Measurements from ENCODE around the gene PERP.

PERP gene

DNA sequence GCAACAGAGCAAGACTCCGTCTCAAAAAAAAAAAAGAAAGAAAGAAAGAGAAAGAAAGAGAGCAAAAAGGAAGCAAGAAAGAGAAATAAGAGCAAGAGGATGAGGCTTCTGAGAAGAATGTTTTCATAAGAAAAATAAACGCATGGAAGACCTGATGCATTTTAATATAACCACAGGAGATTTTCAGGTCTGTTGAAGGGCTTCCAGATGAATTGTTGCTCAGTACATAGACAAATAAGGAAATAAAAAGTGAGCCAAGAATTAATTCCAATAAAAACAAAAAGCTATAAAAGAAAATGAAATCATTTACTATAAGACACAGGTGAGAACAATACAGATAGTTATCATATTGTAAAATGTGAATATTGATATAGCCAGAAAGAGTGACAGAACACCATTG is 43.5 kb downstream of the PERP start (continued):
- TF ChIP-seq, protein P1, sequence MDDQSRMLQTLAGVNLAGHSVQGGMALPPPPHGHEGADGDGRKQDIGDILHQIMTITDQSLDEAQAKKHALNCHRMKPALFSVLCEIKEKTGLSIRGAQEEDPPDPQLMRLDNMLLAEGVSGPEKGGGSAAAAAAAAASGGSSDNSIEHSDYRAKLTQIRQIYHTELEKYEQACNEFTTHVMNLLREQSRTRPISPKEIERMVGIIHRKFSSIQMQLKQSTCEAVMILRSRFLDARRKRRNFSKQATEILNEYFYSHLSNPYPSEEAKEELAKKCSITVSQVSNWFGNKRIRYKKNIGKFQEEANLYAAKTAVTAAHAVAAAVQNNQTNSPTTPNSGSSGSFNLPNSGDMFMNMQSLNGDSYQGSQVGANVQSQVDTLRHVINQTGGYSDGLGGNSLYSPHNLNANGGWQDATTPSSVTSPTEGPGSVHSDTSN (CRISPR knock-in tag; IDR thresholded peaks at IDR 0.05), result no peak
- TF ChIP-seq ZNF214 (tag by site-specific recombination; IDR thresholded peaks at IDR 0.05; ENCODE audit: borderline replicate concordance) (no peak), ZNF341 (tag by site-specific recombination; IDR thresholded peaks at IDR 0.05; ENCODE audit: low read depth) (no peak), ZNF16 (tag by site-specific recombination; IDR thresholded peaks at IDR 0.05; ENCODE audit: low read depth) (no peak), ZNF10 (tag by site-specific recombination; IDR thresholded peaks at IDR 0.05) (no peak)
- TF ChIP-seq, protein P2, sequence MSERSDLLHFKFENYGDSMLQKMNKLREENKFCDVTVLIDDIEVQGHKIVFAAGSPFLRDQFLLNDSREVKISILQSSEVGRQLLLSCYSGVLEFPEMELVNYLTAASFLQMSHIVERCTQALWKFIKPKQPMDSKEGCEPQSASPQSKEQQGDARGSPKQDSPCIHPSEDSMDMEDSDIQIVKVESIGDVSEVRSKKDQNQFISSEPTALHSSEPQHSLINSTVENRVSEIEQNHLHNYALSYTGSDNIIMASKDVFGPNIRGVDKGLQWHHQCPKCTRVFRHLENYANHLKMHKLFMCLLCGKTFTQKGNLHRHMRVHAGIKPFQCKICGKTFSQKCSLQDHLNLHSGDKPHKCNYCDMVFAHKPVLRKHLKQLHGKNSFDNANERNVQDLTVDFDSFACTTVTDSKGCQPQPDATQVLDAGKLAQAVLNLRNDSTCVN (tag by site-specific recombination; optimal IDR thresholded peaks at IDR 0.05), result no peak

DNA sequence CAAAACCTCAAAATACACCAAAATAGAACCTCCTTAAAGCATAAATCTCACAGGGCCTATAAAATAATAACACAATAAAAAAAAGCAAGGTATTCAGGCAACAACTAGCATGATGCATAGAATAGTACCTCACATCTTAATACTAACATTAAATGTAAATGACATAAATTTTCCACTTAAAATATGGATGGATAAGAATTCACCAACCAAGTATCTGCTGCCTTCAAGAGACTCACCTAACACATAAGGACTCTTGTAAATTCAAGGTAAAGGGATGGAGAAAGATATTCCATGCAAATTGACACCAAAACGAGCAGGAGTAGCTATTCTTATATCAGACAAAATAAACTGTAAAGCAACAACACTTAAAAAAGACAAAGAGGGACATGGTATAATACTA is 52.2 kb downstream of the PERP start:
- no peak overlapping the region for H3K27ac ChIP-seq (ENCODE audit: extremely low read depth, low read depth, low read length)
- CTCF ChIA-PET, result no interaction called here
- TF ChIP-seq SETDB1 (IDR thresholded peaks at IDR 0.05; ENCODE audit: insufficient read length, low read length) (peak; percentile 59), SCRT2 (tag by site-specific recombination; IDR thresholded peaks at IDR 0.05) (no peak)

DNA sequence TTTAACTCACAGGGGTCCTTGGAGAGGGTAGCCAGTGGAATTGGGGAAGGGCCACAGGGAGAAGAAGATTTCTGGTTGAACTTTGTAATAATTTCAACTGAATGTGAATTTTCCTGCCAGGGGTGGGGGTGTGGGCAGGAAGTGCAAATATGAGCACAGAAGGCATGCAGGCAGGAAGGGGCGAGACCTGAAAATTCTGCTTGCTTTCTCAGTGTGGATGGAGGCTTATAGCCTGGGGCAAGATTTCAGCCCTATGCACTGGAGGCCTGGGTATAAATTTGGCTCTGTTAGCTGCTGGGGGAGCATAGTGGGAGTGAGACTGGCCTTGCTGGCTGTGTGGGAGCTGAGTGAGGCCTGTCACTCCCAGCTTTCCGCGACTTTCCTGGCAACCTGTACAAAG is 54.4 kb downstream of the PERP start:
- Histone ChIP-seq H3K36me3 (ENCODE audit: control insufficient read depth in 2 of 2, insufficient read depth in 1 of 2, low read length in 2 of 2) (no peaks in the 10 kb centered on the region), H3K9me3 (ENCODE audit: control insufficient read depth, insufficient read depth, low read depth, low read length) (no peaks in the 10 kb centered on the region), H3K27ac (ENCODE audit: extremely low read depth, low read depth, low read length) (no peak overlapping the region), H3K4me1 (ENCODE audit: control insufficient read depth, insufficient read depth, low read length) (no peaks in the 10 kb centered on the region), H3K4me3 (ENCODE audit: low read depth, low read length) (no peak overlapping the region)
- ChIA-PET CTCF (no interaction called here), POLR2A (no interaction called here)
- TF ChIP-seq, protein P3, sequence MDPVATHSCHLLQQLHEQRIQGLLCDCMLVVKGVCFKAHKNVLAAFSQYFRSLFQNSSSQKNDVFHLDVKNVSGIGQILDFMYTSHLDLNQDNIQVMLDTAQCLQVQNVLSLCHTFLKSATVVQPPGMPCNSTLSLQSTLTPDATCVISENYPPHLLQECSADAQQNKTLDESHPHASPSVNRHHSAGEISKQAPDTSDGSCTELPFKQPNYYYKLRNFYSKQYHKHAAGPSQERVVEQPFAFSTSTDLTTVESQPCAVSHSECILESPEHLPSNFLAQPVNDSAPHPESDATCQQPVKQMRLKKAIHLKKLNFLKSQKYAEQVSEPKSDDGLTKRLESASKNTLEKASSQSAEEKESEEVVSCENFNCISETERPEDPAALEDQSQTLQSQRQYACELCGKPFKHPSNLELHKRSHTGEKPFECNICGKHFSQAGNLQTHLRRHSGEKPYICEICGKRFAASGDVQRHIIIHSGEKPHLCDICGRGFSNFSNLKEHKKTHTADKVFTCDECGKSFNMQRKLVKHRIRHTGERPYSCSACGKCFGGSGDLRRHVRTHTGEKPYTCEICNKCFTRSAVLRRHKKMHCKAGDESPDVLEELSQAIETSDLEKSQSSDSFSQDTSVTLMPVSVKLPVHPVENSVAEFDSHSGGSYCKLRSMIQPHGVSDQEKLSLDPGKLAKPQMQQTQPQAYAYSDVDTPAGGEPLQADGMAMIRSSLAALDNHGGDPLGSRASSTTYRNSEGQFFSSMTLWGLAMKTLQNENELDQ (tag by site-specific recombination; IDR thresholded peaks at IDR 0.05; ENCODE audit: low read depth), result no peak
- TF ChIP-seq OVOL3 (tag by site-specific recombination; IDR thresholded peaks at IDR 0.05) (no peak), ZNF549 (tag by site-specific recombination; IDR thresholded peaks at IDR 0.05) (no peak), ZNF623 (tag by site-specific recombination; IDR thresholded peaks at IDR 0.05) (no peak)

More for the DNA sequence above, 52.2 kb downstream of the PERP start:
- H3K4me3 ChIP-seq (ENCODE audit: low read depth, low read length), result no peak overlapping the region
- H3K9me3 ChIP-seq (ENCODE audit: control insufficient read depth, insufficient read depth, low read depth, low read length), result no peaks in the 10 kb centered on the region
- H3K4me1 ChIP-seq (ENCODE audit: control insufficient read depth, insufficient read depth, low read length), result no peaks in the 10 kb centered on the region
- POLR2A ChIA-PET, result no interaction called here
- no peaks in the 10 kb centered on the region for H3K36me3 ChIP-seq (ENCODE audit: control insufficient read depth in 2 of 2, insufficient read depth in 1 of 2, low read length in 2 of 2)

DNA sequence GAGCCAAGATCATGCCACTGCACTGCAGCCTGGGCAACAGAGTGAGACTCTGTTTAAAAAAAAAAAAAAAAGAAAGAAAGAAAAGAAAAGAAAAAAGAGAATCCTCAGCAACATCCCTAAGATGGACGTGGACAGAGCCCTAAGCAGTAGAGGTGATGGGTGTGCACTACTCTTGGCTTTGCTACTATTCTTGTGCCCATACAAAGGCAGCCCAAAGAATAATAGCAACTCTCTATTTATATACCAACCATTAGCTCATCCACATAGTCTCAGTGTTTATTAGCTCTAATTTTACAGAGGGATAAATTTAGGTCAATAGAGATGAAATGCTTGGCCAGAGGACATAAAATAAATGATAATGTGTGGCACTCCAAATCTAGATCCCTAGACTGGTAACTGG is 62.2 kb downstream of the PERP start:
- Histone ChIP-seq H3K4me1 (ENCODE audit: control insufficient read depth, insufficient read depth, low read length) (no peaks in the 10 kb centered on the region), H3K27ac (ENCODE audit: extremely low read depth, low read depth, low read length) (no peak overlapping the region), H3K4me3 (ENCODE audit: low read depth, low read length) (no peak overlapping the region), H3K9me3 (ENCODE audit: control insufficient read depth, insufficient read depth, low read depth, low read length) (no peaks in the 10 kb centered on the region), H3K36me3 (ENCODE audit: control insufficient read depth in 2 of 2, insufficient read depth in 1 of 2, low read length in 2 of 2) (no peaks in the 10 kb centered on the region)
- CTCF ChIA-PET, result interaction anchor here (0.7 kb wide), 2 partner anchors 39 to 42 kb away, joined by 3 to 5 read pairs; no protein-coding TSS in a partner anchor
- POLR2A ChIA-PET, result no interaction called here
- no peak for TF ChIP-seq ZNF302 (tag by site-specific recombination; IDR thresholded peaks at IDR 0.05; ENCODE audit: low read depth)
- TF ChIP-seq, protein P4, sequence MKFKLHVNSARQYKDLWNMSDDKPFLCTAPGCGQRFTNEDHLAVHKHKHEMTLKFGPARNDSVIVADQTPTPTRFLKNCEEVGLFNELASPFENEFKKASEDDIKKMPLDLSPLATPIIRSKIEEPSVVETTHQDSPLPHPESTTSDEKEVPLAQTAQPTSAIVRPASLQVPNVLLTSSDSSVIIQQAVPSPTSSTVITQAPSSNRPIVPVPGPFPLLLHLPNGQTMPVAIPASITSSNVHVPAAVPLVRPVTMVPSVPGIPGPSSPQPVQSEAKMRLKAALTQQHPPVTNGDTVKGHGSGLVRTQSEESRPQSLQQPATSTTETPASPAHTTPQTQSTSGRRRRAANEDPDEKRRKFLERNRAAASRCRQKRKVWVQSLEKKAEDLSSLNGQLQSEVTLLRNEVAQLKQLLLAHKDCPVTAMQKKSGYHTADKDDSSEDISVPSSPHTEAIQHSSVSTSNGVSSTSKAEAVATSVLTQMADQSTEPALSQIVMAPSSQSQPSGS (tag by site-specific recombination; IDR thresholded peaks at IDR 0.05; ENCODE audit: low read depth), result no peak
- no peak for TF ChIP-seq ZNF610 (tag by site-specific recombination; IDR thresholded peaks at IDR 0.05; ENCODE audit: borderline replicate concordance)
- no peak for TF ChIP-seq ZNF394 (tag by site-specific recombination; IDR thresholded peaks at IDR 0.05; ENCODE audit: borderline replicate concordance)
- no peak for TF ChIP-seq ZNF121 (tag by site-specific recombination; IDR thresholded peaks at IDR 0.05)
- no peak for TF ChIP-seq ZNF843 (tag by site-specific recombination; IDR thresholded peaks at IDR 0.05)
- TF ChIP-seq ZFP41 (tag by site-specific recombination; IDR thresholded peaks at IDR 0.05; ENCODE audit: borderline replicate concordance), result no peak
- TF ChIP-seq, protein P5, sequence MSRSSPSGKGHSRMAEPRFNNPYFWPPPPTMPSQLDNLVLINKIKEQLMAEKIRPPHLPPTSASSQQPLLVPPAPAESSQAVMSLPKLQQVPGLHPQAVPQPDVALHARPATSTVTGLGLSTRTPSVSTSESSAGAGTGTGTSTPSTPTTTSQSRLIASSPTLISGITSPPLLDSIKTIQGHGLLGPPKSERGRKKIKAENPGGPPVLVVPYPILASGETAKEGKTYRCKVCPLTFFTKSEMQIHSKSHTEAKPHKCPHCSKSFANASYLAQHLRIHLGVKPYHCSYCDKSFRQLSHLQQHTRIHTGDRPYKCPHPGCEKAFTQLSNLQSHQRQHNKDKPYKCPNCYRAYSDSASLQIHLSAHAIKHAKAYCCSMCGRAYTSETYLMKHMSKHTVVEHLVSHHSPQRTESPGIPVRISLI (tag by site-specific recombination; IDR thresholded peaks at IDR 0.05), result no peak
- no peak for TF ChIP-seq ZNF19 (tag by site-specific recombination; IDR thresholded peaks at IDR 0.05; ENCODE audit: low read depth)
- TF ChIP-seq ZNF558 (tag by site-specific recombination; IDR thresholded peaks at IDR 0.05), result no peak
- TF ChIP-seq FEZF1 (tag by site-specific recombination; IDR thresholded peaks at IDR 0.05), result no peak
- TF ChIP-seq ZNF791 (tag by site-specific recombination; IDR thresholded peaks at IDR 0.05), result no peak
- no peak for TF ChIP-seq ZNF366 (tag by site-specific recombination; conservative IDR thresholded peaks at IDR 0.05)

All from HEK293 (cell line).